Neural crest cell (in vitro differentiated cells): ENCODE results near the gene HPS1. TPM values are rescaled to one million over a fixed set of nuclear protein-coding genes. Genes with fewer than 3 reads are reported as not detected.

Experiments
- DNase-seq: peaks from one replicate; pipeline ENCODE4 v3.0.0; 2021; ENCODE audit warnings: low read depth, mixed read lengths, low spot score
- H3K27ac Mint-ChIP-seq: one replicate; pipeline ENCODE4 v1.8.0; 2021; ENCODE audit warnings: mild to moderate bottlenecking, mixed read lengths; ENCODE audit not compliant: unreplicated experiment
- H3K27me3 Mint-ChIP-seq: 2 replicates; pipeline ENCODE4 v1.8.0; 2021; ENCODE audit warnings: low read depth, mild to moderate bottlenecking, mixed read lengths
- H3K36me3 Mint-ChIP-seq: 2 replicates; pipeline ENCODE4 v1.8.0; 2021; ENCODE audit warnings: low read depth, mild to moderate bottlenecking, mixed read lengths
- H3K4me1 Mint-ChIP-seq: 2 replicates; pipeline ENCODE4 v1.8.0; 2021; ENCODE audit warnings: mixed read lengths
- H3K4me3 Mint-ChIP-seq: one replicate; pipeline ENCODE4 v1.8.0; 2021; ENCODE audit warnings: mild to moderate bottlenecking, mixed read lengths
- H3K9me3 Mint-ChIP-seq: 2 replicates; pipeline ENCODE4 v1.8.0; 2021; ENCODE audit warnings: mixed read lengths
- total RNA-seq: library from RNA; stranded (reverse); gene quantifications from 2 replicates; pipeline ENCODE4 v1.2.1, GENCODE V29; 2021
- TF ChIP-seq, protein P1 (sequence below): fragments of 200-600 bp; sonication (generic); conservative IDR thresholded peaks from 2 replicates; pipeline ENCODE4 v1.5.0; 2021; ENCODE audit warnings: antibody characterized with exemption, mild to moderate bottlenecking

HPS1 gene
- total RNA-seq, 1 donor from 2014 or later, result 46.9 TPM

DNA sequence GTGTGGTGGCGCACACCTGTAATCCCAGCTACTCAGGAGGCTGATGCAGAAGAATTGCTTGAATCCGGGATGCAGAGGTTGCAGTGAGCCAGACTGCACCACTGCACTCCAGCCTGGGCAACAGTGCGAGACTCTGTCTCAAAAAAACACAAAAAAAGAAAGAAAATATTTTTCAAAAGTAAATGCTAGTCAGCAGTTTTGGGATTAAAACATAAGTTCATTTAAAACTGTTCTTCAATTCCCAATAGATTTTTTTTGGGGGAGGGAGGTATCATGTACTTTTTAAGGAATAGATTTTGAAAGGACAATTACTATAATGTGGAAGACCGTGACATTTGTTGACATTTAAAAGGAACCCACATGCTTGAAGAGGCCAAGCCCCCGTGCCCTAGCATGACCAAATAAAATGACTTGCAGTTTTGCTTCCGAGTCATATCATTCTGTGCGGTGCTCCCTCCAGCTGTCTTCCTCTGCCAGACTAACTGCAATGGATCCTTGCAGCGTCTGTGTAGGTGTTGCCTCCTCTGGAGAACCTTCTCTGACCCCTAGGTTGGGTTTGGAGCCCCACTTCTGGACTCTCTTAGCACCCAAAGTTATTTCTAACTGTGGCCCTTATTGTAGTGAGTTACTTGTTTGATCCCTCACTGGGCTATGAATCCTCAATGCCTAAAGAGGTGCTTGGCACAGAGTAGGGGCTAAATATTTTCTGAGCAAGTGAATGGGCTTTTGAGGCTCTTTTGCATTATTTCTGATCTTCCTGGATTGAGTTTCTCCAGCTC is 17.4 kb upstream of the HPS1 start:
- Mint-ChIP-seq H3K27me3 (peaks cover 13% of the 10 kb centered on the region), H3K9me3 (no peaks in the 10 kb centered on the region), H3K36me3 (no peaks in the 10 kb centered on the region), H3K27ac (no peak overlapping the region), H3K4me3 (no peak overlapping the region), H3K4me1 (peaks cover 10% of the 10 kb centered on the region)
- TF ChIP-seq, protein P1, sequence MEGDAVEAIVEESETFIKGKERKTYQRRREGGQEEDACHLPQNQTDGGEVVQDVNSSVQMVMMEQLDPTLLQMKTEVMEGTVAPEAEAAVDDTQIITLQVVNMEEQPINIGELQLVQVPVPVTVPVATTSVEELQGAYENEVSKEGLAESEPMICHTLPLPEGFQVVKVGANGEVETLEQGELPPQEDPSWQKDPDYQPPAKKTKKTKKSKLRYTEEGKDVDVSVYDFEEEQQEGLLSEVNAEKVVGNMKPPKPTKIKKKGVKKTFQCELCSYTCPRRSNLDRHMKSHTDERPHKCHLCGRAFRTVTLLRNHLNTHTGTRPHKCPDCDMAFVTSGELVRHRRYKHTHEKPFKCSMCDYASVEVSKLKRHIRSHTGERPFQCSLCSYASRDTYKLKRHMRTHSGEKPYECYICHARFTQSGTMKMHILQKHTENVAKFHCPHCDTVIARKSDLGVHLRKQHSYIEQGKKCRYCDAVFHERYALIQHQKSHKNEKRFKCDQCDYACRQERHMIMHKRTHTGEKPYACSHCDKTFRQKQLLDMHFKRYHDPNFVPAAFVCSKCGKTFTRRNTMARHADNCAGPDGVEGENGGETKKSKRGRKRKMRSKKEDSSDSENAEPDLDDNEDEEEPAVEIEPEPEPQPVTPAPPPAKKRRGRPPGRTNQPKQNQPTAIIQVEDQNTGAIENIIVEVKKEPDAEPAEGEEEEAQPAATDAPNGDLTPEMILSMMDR, result no peak
- DNase-seq, result no peak

DNA sequence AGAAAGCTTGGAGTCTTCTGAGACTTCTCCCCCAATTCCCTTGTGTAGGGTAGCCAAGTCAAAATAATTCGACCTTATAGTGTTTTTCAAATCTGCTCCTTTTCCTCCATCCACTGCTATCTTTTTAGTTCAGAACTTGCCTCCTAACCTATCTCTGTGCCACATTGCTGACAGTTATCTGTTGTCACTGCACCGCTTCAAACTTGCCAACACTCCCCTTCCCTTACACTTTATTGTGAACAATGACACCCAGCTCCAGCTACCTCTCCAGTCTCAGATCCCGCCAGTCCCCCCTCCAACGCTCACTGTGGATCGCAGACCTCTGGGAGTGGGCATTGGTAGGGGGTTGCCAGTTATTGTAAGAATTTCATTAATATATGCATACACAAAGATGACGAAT is 16.3 kb upstream of the HPS1 start:
- Mint-ChIP-seq H3K27me3 (peaks cover 7% of the 10 kb centered on the region), H3K4me3 (no peak overlapping the region), H3K36me3 (no peaks in the 10 kb centered on the region), H3K4me1 (peaks cover 10% of the 10 kb centered on the region), H3K27ac (no peak overlapping the region), H3K9me3 (no peaks in the 10 kb centered on the region)
- DNase-seq, result no peak
- TF ChIP-seq, protein P1, result no peak

DNA sequence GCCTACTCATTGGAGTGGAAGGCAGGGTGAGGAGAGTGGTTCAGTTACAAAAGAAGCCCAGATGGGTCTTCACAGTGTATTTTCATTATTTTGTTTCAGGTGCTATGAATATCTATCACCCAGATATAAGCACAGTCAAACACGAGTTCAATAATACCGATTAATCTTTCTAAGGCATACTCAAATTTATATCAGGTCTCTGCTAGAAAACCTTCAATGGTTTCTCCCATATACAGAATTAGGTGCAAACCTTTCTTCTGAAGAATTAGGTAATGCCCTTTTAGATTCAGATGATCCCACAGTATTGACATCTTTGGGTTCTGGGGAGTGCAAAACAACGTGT is 14.7 kb upstream of the HPS1 start:
- Mint-ChIP-seq H3K27me3 (peaks cover 10% of the 10 kb centered on the region), H3K27ac (no peak overlapping the region), H3K4me3 (no peak overlapping the region), H3K9me3 (no peaks in the 10 kb centered on the region), H3K36me3 (no peaks in the 10 kb centered on the region), H3K4me1 (peaks cover 4% of the 10 kb centered on the region)
- no peak for DNase-seq
- TF ChIP-seq, protein P1, result no peak

DNA sequence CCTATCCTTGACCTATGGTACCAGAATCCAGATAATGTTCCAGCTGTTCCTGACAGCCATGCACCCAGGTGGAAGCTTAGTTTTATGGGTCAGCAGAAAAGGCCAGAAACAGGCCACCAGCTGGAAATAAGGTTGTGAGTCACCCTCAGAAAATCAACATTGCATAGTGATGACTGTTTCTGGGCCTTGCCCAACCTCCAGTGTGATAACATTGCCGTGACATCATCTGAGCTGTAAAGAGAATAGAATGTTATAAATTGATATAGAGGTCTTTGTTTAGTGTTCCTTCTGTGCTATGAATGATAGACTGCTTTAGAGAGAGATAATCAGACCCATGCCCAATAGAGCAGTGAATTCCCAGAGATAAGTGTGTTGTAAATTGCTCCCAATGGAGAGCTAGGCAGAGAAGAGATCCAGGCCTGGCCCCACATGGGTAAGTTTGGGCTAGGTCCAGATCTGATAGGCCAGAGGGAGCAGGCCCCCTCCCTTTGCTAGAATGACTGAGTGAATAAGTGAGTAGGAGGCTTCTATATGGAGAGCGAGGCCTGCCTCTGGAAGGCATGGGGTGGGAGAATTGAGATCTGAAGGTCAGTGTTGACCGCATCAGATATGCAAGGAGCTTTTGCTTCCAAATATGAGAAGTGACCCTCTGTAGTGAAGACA is 14.2 kb upstream of the HPS1 start:
- no peak for DNase-seq
- H3K4me1 Mint-ChIP-seq, result peaks cover 7% of the 10 kb centered on the region
- peaks cover 10% of the 10 kb centered on the region for H3K27me3 Mint-ChIP-seq
- no peaks in the 10 kb centered on the region for H3K36me3 Mint-ChIP-seq
- no peaks in the 10 kb centered on the region for H3K9me3 Mint-ChIP-seq
- no peak overlapping the region for H3K27ac Mint-ChIP-seq
- TF ChIP-seq, protein P1, result no peak
- H3K4me3 Mint-ChIP-seq, result no peak overlapping the region

DNA sequence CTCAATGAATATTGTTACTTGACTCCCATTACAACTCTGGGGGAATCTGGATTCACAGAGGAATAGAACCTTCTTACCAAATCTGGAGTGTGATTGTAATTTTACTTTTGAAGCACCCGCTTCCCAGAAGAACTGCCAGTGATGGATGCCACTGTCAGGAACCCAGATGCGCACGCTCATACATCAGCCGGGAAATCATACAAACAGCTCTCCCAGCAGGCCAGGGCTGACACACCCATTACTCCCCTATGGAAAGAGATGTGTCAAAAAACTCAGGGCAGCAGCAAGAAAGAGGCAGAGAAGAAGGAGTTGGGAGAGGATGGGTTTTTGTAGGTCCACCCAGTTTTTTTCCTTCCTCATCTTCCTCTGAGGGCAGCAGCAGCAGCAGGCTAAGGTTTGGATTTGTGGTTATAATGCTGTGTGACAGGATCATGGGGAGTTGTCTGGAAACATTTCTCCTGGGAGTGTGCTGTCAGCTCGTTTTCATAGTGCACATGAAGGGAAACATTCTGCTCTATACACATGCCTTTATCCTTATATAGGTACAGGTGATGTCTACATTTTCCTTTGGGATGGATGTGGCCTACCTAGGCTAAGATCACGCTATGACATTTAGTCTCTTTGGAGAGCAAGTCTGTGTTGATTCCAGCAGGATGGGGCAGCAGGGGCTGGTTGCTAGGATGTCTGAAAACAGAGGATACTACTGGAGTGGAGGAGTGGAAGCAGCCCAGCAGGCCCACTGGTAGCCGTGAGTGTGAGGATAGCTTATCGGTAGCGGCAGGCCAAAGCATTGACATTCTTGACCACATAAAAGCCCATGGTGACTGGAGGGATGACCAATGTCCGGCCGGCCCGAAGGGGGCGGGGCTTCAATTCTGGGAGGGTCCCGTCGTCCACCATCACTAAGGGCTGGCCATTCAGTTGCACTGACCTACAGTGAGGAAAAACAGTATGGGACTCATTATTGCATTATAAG is 12.4 kb upstream of the HPS1 start:
- Mint-ChIP-seq H3K27me3 (peaks cover 10% of the 10 kb centered on the region), H3K4me1 (peaks cover 10% of the 10 kb centered on the region), H3K36me3 (no peaks in the 10 kb centered on the region), H3K9me3 (no peaks in the 10 kb centered on the region), H3K27ac (no peak overlapping the region), H3K4me3 (no peak overlapping the region)
- TF ChIP-seq, protein P1, result no peak
- DNase-seq, result no peak
